OCI-LY3 (cell line): ENCODE data around the gene VWA1.

ENCODE experiments used
- EZH2phosphoT487 ChIP-seq: fragments of 200-600 bp; shearing (Covaris generic); IDR thresholded peaks from 2 replicates; pipeline ENCODE4 v1.6.1; 2018; ENCODE audit warnings: antibody characterized with exemption, mixed run types, low read depth
- TF ChIP-seq, protein P1 (sequence below): fragments of 200-600, 300-600 bp; sonication (generic); IDR thresholded peaks from 2 replicates; pipeline ENCODE4 v1.5.1; 2014; ENCODE audit warnings: antibody characterized with exemption, low read length, low read depth

DNA sequence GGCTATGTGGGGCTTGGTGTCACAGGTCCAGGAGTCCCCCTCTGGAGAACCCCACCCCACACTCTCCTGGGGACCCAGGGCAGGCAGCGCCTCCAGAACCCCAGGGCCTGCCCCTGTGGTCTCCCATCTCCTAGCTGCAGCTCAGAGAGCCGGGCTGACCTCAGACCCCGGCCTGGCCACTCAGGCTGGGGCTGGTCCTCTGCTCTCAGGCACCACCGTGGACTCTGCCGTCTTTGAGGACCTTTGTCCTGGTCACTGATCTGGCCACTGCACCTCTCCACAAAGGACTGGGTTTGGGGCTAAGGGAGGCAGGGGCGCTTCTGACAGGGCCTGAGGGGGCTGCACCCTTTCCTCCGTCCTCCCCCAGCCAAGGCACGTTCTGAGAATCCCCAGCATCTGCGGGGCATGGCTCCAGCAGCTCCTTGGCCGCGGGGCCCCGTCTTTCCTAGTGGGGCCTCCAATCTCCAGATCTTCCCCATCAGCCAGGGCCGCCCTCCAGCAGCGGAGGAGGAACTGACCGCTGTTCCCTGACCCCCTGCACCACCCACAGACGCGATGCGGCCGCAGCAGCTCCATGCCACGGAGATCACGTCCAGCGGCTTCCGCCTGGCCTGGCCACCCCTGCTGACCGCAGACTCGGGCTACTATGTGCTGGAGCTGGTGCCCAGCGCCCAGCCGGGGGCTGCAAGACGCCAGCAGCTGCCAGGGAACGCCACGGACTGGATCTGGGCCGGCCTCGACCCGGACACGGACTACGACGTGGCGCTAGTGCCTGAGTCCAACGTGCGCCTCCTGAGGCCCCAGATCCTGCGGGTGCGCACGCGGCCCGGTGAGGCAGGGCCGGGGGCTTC is 3.3 kb downstream of the VWA1 start:
- TF ChIP-seq, protein P1, sequence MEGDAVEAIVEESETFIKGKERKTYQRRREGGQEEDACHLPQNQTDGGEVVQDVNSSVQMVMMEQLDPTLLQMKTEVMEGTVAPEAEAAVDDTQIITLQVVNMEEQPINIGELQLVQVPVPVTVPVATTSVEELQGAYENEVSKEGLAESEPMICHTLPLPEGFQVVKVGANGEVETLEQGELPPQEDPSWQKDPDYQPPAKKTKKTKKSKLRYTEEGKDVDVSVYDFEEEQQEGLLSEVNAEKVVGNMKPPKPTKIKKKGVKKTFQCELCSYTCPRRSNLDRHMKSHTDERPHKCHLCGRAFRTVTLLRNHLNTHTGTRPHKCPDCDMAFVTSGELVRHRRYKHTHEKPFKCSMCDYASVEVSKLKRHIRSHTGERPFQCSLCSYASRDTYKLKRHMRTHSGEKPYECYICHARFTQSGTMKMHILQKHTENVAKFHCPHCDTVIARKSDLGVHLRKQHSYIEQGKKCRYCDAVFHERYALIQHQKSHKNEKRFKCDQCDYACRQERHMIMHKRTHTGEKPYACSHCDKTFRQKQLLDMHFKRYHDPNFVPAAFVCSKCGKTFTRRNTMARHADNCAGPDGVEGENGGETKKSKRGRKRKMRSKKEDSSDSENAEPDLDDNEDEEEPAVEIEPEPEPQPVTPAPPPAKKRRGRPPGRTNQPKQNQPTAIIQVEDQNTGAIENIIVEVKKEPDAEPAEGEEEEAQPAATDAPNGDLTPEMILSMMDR: no peak
- no peak for TF ChIP-seq EZH2phosphoT487
